Activated T-cell treated with anti-CD3 and anti-CD28 coated beads for 1 hour (primary cell): Measurements from ENCODE around the gene XPO1.

Experiments
- DNase-seq: peaks from one replicate; pipeline ENCODE4 v3.0.0-alpha.2; 2020; ENCODE audit warnings: low read depth

XPO1 gene

DNA sequence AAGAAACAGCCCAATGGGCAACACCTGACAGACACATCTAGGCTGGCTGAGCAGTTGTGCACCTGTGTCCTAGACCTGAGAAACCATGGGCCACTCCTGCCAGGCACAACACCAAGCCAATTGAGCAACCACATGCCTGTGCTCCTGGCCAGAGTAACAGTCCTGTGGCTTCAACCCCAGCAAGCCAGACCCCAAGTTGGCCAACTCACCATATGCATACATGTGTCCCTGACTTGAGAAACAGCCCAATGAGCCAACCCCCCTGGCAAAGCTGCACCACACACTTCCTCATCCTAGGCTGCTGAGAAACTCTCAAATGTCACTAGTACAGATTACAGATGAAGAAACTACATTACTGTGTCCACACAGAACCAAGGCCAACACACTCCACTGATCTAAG is 103.8 kb downstream of the XPO1 start:
- no peak for DNase-seq

DNA sequence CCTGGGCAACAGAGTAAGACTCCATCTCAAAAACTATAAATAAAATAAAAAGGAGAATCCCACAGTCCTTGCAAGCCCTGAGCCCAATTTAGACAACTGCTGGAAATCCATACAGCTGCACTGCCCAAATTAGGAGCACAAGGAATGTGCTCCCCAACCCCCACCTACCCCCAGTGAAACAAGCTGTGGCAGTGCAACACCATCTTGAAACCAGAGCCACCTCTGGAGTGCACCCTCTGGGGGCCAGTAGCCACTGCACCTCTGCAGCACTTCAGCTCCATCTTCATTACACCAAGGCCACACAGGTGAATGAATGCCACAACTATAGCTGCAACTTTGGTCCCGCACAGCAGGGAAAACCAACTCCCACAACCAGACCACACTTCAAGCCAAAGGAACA is 104.5 kb downstream of the XPO1 start:
- no peak for DNase-seq

DNA sequence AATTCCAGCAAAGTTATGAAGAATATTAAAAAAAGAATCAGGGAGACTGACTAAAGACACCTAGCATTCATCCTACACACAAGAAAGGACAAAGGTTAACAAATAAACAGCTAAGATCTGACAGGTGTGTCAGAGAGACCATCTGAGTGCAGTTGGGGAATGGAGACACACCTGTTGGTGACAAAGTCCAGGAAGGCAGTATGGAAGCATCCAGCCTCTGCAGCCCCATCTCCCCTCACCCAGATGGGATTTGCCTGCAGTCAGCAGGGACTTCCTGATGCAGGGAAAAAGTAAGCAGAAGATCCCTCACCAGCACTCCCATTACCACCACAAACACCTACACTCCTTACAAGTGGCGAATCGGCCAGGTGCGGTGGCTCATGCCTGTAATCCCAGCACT is 105.2 kb downstream of the XPO1 start:
- DNase-seq: no peak

DNA sequence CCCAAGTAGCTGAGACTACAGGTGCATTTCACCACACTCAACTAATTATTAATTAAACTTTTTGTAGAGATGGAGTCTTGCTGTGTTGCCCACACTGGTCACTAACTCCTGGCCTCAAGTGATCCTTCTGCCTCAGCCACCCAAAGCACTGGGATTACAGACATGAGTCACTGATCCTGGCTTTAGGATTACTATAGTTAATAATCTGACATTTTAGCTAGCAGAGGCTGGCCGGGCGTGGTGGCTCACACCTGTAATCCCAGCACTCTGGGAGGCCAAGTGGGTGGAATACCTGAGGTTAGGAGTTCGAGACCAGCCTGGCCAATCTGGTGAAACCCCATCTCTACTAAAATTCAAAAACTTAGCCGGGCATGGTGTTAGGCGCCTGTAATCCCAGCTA is 106.8 kb downstream of the XPO1 start:
- DNase-seq: no peak
